Lower lobe of right lung (tissue), 2 donors: Measurements from ENCODE around the gene RPN2. TPM values are rescaled to one million over a fixed set of nuclear protein-coding genes. Genes with fewer than 3 reads are reported as not detected.

Experiments used
- ATAC-seq, 2 donors: fragments of 200-7000 bp; cut with Tn5 transposase; one replicate each; pipeline ENCODE4 v1.9.1; 2020 to 2022; ENCODE audit warnings: mild to moderate bottlenecking in 2 of 2, moderate library complexity in 2 of 2
- DNase-seq: peaks from one replicate; pipeline ENCODE4 v3.0.0-alpha.2; 2020
- H3K27ac ChIP-seq: fragments of 200-600 bp; one replicate; pipeline ENCODE4 v1.8.0; 2022
- H3K27me3 ChIP-seq: fragments of 200-600 bp; one replicate; pipeline ENCODE4 v1.8.0; 2022; ENCODE audit warnings: low read depth
- H3K36me3 ChIP-seq: fragments of 200-600 bp; one replicate; pipeline ENCODE4 v1.8.0; 2022; ENCODE audit warnings: mild to moderate bottlenecking
- H3K4me1 ChIP-seq: fragments of 200-600 bp; one replicate; pipeline ENCODE4 v1.8.0; 2022
- H3K4me3 ChIP-seq: fragments of 200-600 bp; one replicate; pipeline ENCODE4 v1.8.0; 2022; ENCODE audit warnings: mild to moderate bottlenecking
- H3K9me3 ChIP-seq: fragments of 200-600 bp; one replicate; pipeline ENCODE4 v1.8.0; 2022
- CTCF ChIP-seq: fragments of 200-600 bp; IDR thresholded peaks from one replicate; pipeline ENCODE4 v1.8.0; 2022; ENCODE audit warnings: antibody characterized with exemption, mild to moderate bottlenecking
- intact Hi-C: fragments of 100-400 bp; cut with DNase I; formaldehyde crosslinking; loops from one replicate; pipeline ENCODE4 v1.11.0; 2022
- total RNA-seq: library from RNA; stranded (reverse); fragmentation: NEBNext Ultra II Directional; extraction: Animal tissue kit (Norgen Biotek cat#: 25700); gene quantifications from one replicate; pipeline ENCODE4 v1.2.1, GENCODE V29; 2021
- donor health status: DM: no; HTN: yes; CAD: no; lungs with severe emphysema.

RPN2 gene
- total RNA-seq, 1 donor from 2014 or later: 160 TPM

GRCh38 chr20:37205130-37205529, 26.0 kb downstream of the RPN2 start:
- ATAC-seq (peak in 1 of 2 donors; percentile 24), DNase-seq (no peak)
- H3K36me3 ChIP-seq: peaks cover 97% of the 10 kb centered on the region
- H3K4me1 ChIP-seq: no peaks in the 10 kb centered on the region
- TF ChIP-seq CTCF: no peak
- no peak overlapping the region for H3K4me3 ChIP-seq
- no peaks in the 10 kb centered on the region for H3K27me3 ChIP-seq
- intact Hi-C loops: loop anchor here (10.0 kb wide), 1 partner anchor 330 kb away; no protein-coding TSS in a partner anchor
- no peak overlapping the region for H3K27ac ChIP-seq
- no peaks in the 10 kb centered on the region for H3K9me3 ChIP-seq

- no peak for TF ChIP-seq CTCF
- DNase-seq (no peak), ATAC-seq (no peak)
- peaks cover 97% of the 10 kb centered on the region for H3K36me3 ChIP-seq
- H3K27me3 ChIP-seq: no peaks in the 10 kb centered on the region
- H3K4me3 ChIP-seq: no peak overlapping the region
- H3K4me1 ChIP-seq: no peaks in the 10 kb centered on the region
- H3K27ac ChIP-seq: no peak overlapping the region
- no peaks in the 10 kb centered on the region for H3K9me3 ChIP-seq
- intact Hi-C loops: loop anchor here (10.0 kb wide), 1 partner anchor 329 kb away; no protein-coding TSS in a partner anchor
These were observed 26.7 kb downstream of the RPN2 start for GRCh38 chr20:37205794-37206193.

GRCh38 chr20:37207171-37207570, 28.0 kb downstream of the RPN2 start:
- Histone ChIP-seq H3K4me3 (no peak overlapping the region), H3K27ac (no peak overlapping the region), H3K4me1 (no peaks in the 10 kb centered on the region), H3K36me3 (peaks cover 99% of the 10 kb centered on the region), H3K9me3 (no peaks in the 10 kb centered on the region), H3K27me3 (no peaks in the 10 kb centered on the region)
- DNase-seq (no peak), ATAC-seq (no peak)
- intact Hi-C loops: loop anchor here (10.0 kb wide), 1 partner anchor 328 kb away; no protein-coding TSS in a partner anchor
- no peak for TF ChIP-seq CTCF

- Histone ChIP-seq H3K9me3 (no peaks in the 10 kb centered on the region), H3K36me3 (peaks cover 99% of the 10 kb centered on the region), H3K4me1 (no peaks in the 10 kb centered on the region), H3K27ac (no peak overlapping the region), H3K4me3 (no peak overlapping the region), H3K27me3 (no peaks in the 10 kb centered on the region)
- TF ChIP-seq CTCF: no peak
- intact Hi-C loops: loop anchor here (10.0 kb wide), 1 partner anchor 326 kb away; no protein-coding TSS in a partner anchor
- DNase-seq: no peak
- no peak for ATAC-seq
These were observed 30.1 kb downstream of the RPN2 start for GRCh38 chr20:37209193-37209592.

- Histone ChIP-seq H3K36me3 (peaks cover 99% of the 10 kb centered on the region), H3K4me3 (no peak overlapping the region), H3K9me3 (no peaks in the 10 kb centered on the region), H3K4me1 (no peaks in the 10 kb centered on the region), H3K27me3 (no peaks in the 10 kb centered on the region), H3K27ac (no peak overlapping the region)
- no peak for TF ChIP-seq CTCF
- ATAC-seq (no peak), DNase-seq (no peak)
- intact Hi-C loops: loop anchor here (10.0 kb wide), 1 partner anchor 325 kb away; no protein-coding TSS in a partner anchor
These were observed 30.7 kb downstream of the RPN2 start for GRCh38 chr20:37209661-37210314.
